Tongue (tissue), 3 donors: Measurements from ENCODE around the gene ZFP30. TPM values are rescaled to one million over a fixed set of nuclear protein-coding genes. Genes with fewer than 3 reads are reported as not detected.

Experiments
- DNase-seq: peaks from one replicate; pipeline ENCODE4 v3.0.0-alpha.2; 2015
- small RNA-seq: library from RNA; depleted of rRNA; stranded (forward); fragments of <200 nt; gene quantifications from one replicate; pipeline ENCODE3, GENCODE V24; 2014; ENCODE audit warnings: low replicate concordance
- total RNA-seq: library from RNA; depleted of rRNA; stranded (reverse); fragments of >200 nt; gene quantifications from one replicate; pipeline ENCODE4 v1.2.3, GENCODE V29; 2014

The ZFP30 gene
- total RNA-seq, 1 donor from 2014 or later = 36.4 TPM

- no peak for DNase-seq
Observed at GRCh38 chr19:37564624-37565369, 90.5 kb downstream of the ZFP30 start.

Small RNA genes lying within 50 kb of the gene (small RNA-seq; reads per million reads assigned to genes)
- not detected for gene SELENOKP1

Other genes starting within 250 kb of the ZFP30 start
- gene ZNF569, start 188.0 kb downstream of the ZFP30 start, total RNA-seq = 14.8 TPM
- gene ZNF570, start 186.1 kb downstream of the ZFP30 start, total RNA-seq = 10.9 TPM
- 8.7 TPM for gene ZNF793, start 148.5 kb downstream of the ZFP30 start, total RNA-seq
- 7.9 TPM for gene ZNF571, start 60.7 kb downstream of the ZFP30 start, total RNA-seq
- gene ZNF540, start 60.6 kb downstream of the ZFP30 start, total RNA-seq = 2.5 TPM
- 12.4 TPM for gene ZNF607, start 64.3 kb upstream of the ZFP30 start, total RNA-seq
- gene ZNF573, start 124.1 kb upstream of the ZFP30 start, total RNA-seq = 26.8 TPM